Upper lobe of left lung (tissue), 6 donors: Measurements from ENCODE around the gene PRSS36. TPM values are rescaled to one million over a fixed set of nuclear protein-coding genes. Genes with fewer than 3 reads are reported as not detected.
A peak's percentile ranks its signal among the peaks of the same experiment; 100 is the strongest.

ENCODE experiments used
- ATAC-seq, 2 donors: fragments of 200-7000 bp; cut with Tn5 transposase; one replicate each; pipeline ENCODE4 v1.9.1; 2022; ENCODE audit warnings: mild to moderate bottlenecking in 2 of 2, moderate library complexity in 2 of 2; ENCODE audit not compliant: low FRiP score in 2 of 2
- DNase-seq, 2 donors: peaks; one replicate each; pipeline ENCODE4 v3.0.0-alpha.2; 2019 to 2020
- H3K27ac ChIP-seq, 4 donors: fragments of 200-600 bp; sonication (generic); one replicate each; pipeline ENCODE4 v1.5.1; 2016 to 2019
- H3K27me3 ChIP-seq, 4 donors: fragments of 200-600 bp; sonication (generic); one replicate each; pipeline ENCODE4 v1.5.1; 2017 to 2019
- H3K36me3 ChIP-seq, 4 donors: fragments of 200-600 bp; sonication (generic); one replicate each; pipeline ENCODE4 v1.5.1; 2016 to 2019
- H3K4me1 ChIP-seq, 4 donors: fragments of 200-600 bp; sonication (generic); one replicate each; pipeline ENCODE4 v1.5.1; 2018 to 2019
- H3K4me3 ChIP-seq, 4 donors: fragments of 200-600 bp; sonication (generic); one replicate each; pipeline ENCODE4 v1.5.1; 2017 to 2019; ENCODE audit warnings: mild to moderate bottlenecking in 2 of 4, moderate library complexity in 1 of 4
- H3K9me3 ChIP-seq, 4 donors: fragments of 200-600 bp; sonication (generic); one replicate each; pipeline ENCODE4 v1.5.1; 2018 to 2019
- CTCF ChIP-seq, 6 experiments: fragments of 450-650 bp in 4 of 6; fragments of 200-600 bp in 2 of 6; sonication (generic) in 2 of 6; IDR thresholded peaks; one replicate each; pipeline ENCODE4 v1.5.1; 2016 to 2019; ENCODE audit warnings: antibody characterized with exemption in 6 of 6
- EP300 ChIP-seq, 4 donors: sonication (generic); formaldehyde crosslinking; IDR thresholded peaks; one replicate each; pipeline ENCODE4 v1.5.1; 2017; ENCODE audit warnings: antibody characterized with exemption in 4 of 4, control low read depth in 2 of 4
- POLR2A ChIP-seq, 4 donors: fragments of 450-650 bp; IDR thresholded peaks; one replicate each; pipeline ENCODE4 v1.5.1; 2016 to 2017; ENCODE audit warnings: antibody characterized with exemption in 4 of 4, mild to moderate bottlenecking in 2 of 4
- POLR2AphosphoS5 ChIP-seq, 2 donors: sonication (generic); formaldehyde crosslinking; IDR thresholded peaks; one replicate each; pipeline ENCODE4 v1.5.1; 2017; ENCODE audit warnings: antibody characterized with exemption in 2 of 2
- WGBS, 2 donors: methylation state at CpG; one replicate each; pipeline ENCODE4 v1.1.5; 2017 to 2018; 5-methylcytosine and 5-hydroxymethylcytosine counted together
- total RNA-seq, 6 donors: library from RNA; depleted of rRNA in 4 of 6; stranded (reverse); fragments of >200 nt in 4 of 6; gene quantifications; one replicate each; pipeline versions ENCODE4 v1.1.0 to v1.2.1, GENCODE V29; 2016 to 2021
- donor health status: DM: no; HTN: no; CAD: no; lungs with moderate emphysema.
- donor health status: DM: no; HTN: yes; CAD: no; lungs with severe emphysema.

The PRSS36 gene
- total RNA-seq, 6 donors from 2014 or later, result 1.4 to 61.8 (median 5.6) TPM

- peaks cover 14 to 71% (median 36%) of the 10 kb centered on the region in 4 donors for H3K4me1 ChIP-seq
- DNase-seq (peak in 1 of 2 donors; percentile 82), ATAC-seq (peak; percentile 25 to 61)
- peak overlapping the region; percentile 81 to 91 (median 88) for H3K27ac ChIP-seq
- WGBS, 2 donors, result 20 to 28% methylated on average over 9 to 17 of the region's 18 CpGs
- no peaks in the 10 kb centered on the region for H3K9me3 ChIP-seq
- peak overlapping the region in 3 of 4 donors; percentile 53 to 62 (median 54) for H3K4me3 ChIP-seq
- TF ChIP-seq POLR2AphosphoS5 (IDR thresholded peaks at IDR 0.05) (peak; percentile 13 to 63), EP300 (IDR thresholded peaks at IDR 0.05) (no peak), POLR2A (IDR thresholded peaks at IDR 0.05) (peak in 2 of 4 donors; percentile 54 to 67), CTCF (IDR thresholded peaks at IDR 0.05) (peak in 3 of 6 experiments; percentile 17 to 55 (median 20))
- H3K27me3 ChIP-seq, result no peaks in the 10 kb centered on the region
- H3K36me3 ChIP-seq, result peaks cover 0 to 29% (median 27%) of the 10 kb centered on the region in 4 donors
Observed at GRCh38 chr16:31134625-31135534, 15.0 kb downstream of the PRSS36 start.

- no peak for DNase-seq
- no peak for TF ChIP-seq CTCF (IDR thresholded peaks at IDR 0.05)
- TF ChIP-seq POLR2AphosphoS5 (IDR thresholded peaks at IDR 0.05), result no peak
- TF ChIP-seq POLR2A (IDR thresholded peaks at IDR 0.05), result no peak
- TF ChIP-seq EP300 (IDR thresholded peaks at IDR 0.05), result no peak
- Histone ChIP-seq H3K4me1 (peaks cover 17 to 74% (median 41%) of the 10 kb centered on the region in 4 donors), H3K27me3 (no peaks in the 10 kb centered on the region), H3K4me3 (peak overlapping the region in 3 of 4 donors; percentile 53 to 62 (median 54)), H3K36me3 (peaks cover 0 to 34% (median 29%) of the 10 kb centered on the region in 4 donors), H3K9me3 (no peaks in the 10 kb centered on the region), H3K27ac (peak overlapping the region; percentile 81 to 91 (median 88))
- WGBS, 2 donors, result 36 to 39% methylated on average over 3 to 5 of the region's 5 CpGs
- no peak for ATAC-seq
Observed at GRCh38 chr16:31134091-31134571, 15.7 kb downstream of the PRSS36 start.

- WGBS, 2 donors, result 79 to 85% methylated on average over 6 of the region's 6 CpGs
- Histone ChIP-seq H3K36me3 (peaks cover 0 to 45% (median 29%) of the 10 kb centered on the region in 4 donors), H3K4me1 (peaks cover 22 to 73% (median 43%) of the 10 kb centered on the region in 4 donors), H3K4me3 (peak overlapping the region in 3 of 4 donors; percentile 53 to 62 (median 54)), H3K27ac (peak overlapping the region in 3 of 4 donors; percentile 87 to 91 (median 90)), H3K9me3 (no peaks in the 10 kb centered on the region), H3K27me3 (no peaks in the 10 kb centered on the region)
- ATAC-seq, result no peak
- DNase-seq, result peak in 1 of 2 donors; percentile 64
- no peak for TF ChIP-seq CTCF (IDR thresholded peaks at IDR 0.05)
- TF ChIP-seq POLR2AphosphoS5 (IDR thresholded peaks at IDR 0.05), result no peak
- TF ChIP-seq EP300 (IDR thresholded peaks at IDR 0.05), result no peak
- TF ChIP-seq POLR2A (IDR thresholded peaks at IDR 0.05), result no peak
Observed at GRCh38 chr16:31133046-31133501, 16.8 kb downstream of the PRSS36 start.

- no peaks in the 10 kb centered on the region for H3K9me3 ChIP-seq
- DNase-seq (no peak), ATAC-seq (no peak)
- H3K27ac ChIP-seq, result peak overlapping the region in 3 of 4 donors; percentile 91 to 94 (median 92)
- H3K27me3 ChIP-seq, result no peaks in the 10 kb centered on the region
- WGBS, 2 donors, result 83 to 87% methylated on average over 7 to 17 of the region's 20 CpGs
- H3K4me1 ChIP-seq, result peaks cover 28 to 77% (median 48%) of the 10 kb centered on the region in 4 donors
- TF ChIP-seq EP300 (IDR thresholded peaks at IDR 0.05) (no peak), CTCF (IDR thresholded peaks at IDR 0.05) (no peak), POLR2A (IDR thresholded peaks at IDR 0.05) (no peak), POLR2AphosphoS5 (IDR thresholded peaks at IDR 0.05) (no peak)
- H3K36me3 ChIP-seq, result peaks cover 0 to 51% (median 32%) of the 10 kb centered on the region in 4 donors
- no peak overlapping the region for H3K4me3 ChIP-seq
Observed at GRCh38 chr16:31132303-31132979, 17.4 kb downstream of the PRSS36 start.
